GM20431 (cell line): ENCODE results near the gene CASR.

ENCODE experiments used
- in situ Hi-C: fragments of 300-500 bp; cut with MseI, MboI; formaldehyde crosslinking; loops from one replicate; pipeline ENCODE4 v1.15.0; 2020; ENCODE audit warnings: low sequenced_read_pairs; ENCODE audit not compliant: unreplicated experiment

Gene CASR

GRCh38 chr3:122331886-122332285 lies 148.4 kb downstream of the CASR start:
- in situ Hi-C loops = no loop called here

DNA sequence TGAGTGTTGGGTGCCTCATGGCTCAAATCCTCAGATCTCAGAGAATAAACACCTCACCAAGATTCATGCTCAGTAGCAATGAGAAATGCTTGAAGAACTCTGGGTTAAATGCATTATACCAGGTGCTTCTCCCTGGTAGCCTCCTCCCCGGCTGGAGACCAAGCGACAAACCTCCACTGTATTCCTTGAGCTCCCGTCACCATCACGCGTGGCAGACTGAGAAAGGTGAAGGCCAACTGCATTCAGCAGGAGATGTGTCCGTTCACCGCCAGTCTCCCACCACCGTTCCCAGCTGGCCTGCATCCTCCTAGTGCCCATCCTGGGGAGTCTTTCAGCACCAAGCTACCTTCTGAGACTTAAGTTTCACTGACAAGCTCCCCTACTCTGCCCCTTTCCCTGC lies 149.1 kb downstream of the CASR start:
- in situ Hi-C loops = no loop called here
